Stomach (tissue), 4 donors: ENCODE data around the gene THSD7B.

Source experiments
- CTCF ChIP-seq, 7 experiments: fragments of 450-650 bp in 4 of 7; fragments of 200-600 bp in 3 of 7; sonication (generic) in 3 of 7; IDR thresholded peaks; one replicate each; pipeline ENCODE4 v1.5.1; 2016 to 2019; ENCODE audit warnings: antibody characterized with exemption in 7 of 7, control low read depth in 2 of 7, mild to moderate bottlenecking in 1 of 7
- EP300 ChIP-seq: sonication (generic); formaldehyde crosslinking; IDR thresholded peaks from one replicate; pipeline ENCODE4 v1.6.1; 2017; ENCODE audit warnings: antibody characterized with exemption
- POLR2A ChIP-seq, 4 donors: fragments of 450-650 bp; IDR thresholded peaks; one replicate each; pipeline ENCODE4 v1.6.1; 2016; ENCODE audit warnings: antibody characterized with exemption in 4 of 4, control low read depth in 2 of 4, mild to moderate bottlenecking in 1 of 4, moderate library complexity in 1 of 4
- POLR2AphosphoS5 ChIP-seq, 3 donors: sonication (generic); formaldehyde crosslinking; IDR thresholded peaks; one replicate each; pipeline ENCODE4 v1.6.1; 2016; ENCODE audit warnings: antibody characterized with exemption in 3 of 3

DNA sequence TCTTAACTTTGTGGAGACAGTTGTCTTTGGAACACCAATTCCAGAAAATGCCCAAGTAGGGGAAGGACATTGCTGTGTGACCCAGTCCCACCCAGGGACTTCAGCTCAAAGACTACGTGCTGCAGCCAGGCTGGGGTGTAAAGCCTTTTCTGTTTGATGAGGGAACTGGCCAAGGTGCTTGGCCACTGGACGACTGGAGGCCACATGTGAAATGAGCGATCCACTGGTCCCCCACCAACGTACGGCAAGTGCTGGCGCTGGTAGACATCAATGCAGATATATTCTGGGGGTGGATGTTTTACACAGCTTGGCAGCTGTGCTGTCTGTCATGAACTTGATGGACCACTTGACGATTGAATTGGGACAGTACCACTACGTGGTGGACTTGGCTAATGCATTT, 616.4 kb downstream of the THSD7B start:
- TF ChIP-seq CTCF (IDR thresholded peaks at IDR 0.05) (no peak), POLR2A (IDR thresholded peaks at IDR 0.05) (no peak), EP300 (no peak), POLR2AphosphoS5 (IDR thresholded peaks at IDR 0.05) (no peak)
